IPS-NIHi11 (cell line): ENCODE measurements around the gene THSD4.

ENCODE experiments used
- DNase-seq: peaks from one replicate; pipeline ENCODE4 v3.0.0; 2012; ENCODE audit warnings: mixed read lengths, low spot score

The THSD4 gene

DNA sequence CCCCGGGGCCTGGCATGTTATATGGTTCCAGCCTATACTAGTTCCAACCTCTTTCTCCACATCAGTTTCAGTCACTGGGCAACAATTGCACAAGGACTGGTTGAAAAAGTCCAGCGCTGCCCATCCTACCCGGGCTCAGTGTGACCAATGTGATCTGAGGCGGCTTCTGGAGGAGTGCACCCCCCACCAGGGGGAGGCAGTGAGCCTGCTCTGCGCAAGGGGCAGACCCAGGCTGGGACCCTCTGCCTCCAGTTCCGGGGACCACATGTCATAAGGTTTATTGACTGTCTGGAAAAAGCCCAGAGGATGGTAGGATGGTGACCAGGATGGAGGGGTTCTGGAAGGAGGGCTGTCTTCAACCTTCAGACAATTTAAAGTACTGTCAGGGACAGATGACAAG, 669.4 kb downstream of the THSD4 start:
- DNase-seq = peak; percentile 70

GRCh38 chr15:71785996-71786395, 670.7 kb downstream of the THSD4 start:
- DNase-seq = no peak

DNA sequence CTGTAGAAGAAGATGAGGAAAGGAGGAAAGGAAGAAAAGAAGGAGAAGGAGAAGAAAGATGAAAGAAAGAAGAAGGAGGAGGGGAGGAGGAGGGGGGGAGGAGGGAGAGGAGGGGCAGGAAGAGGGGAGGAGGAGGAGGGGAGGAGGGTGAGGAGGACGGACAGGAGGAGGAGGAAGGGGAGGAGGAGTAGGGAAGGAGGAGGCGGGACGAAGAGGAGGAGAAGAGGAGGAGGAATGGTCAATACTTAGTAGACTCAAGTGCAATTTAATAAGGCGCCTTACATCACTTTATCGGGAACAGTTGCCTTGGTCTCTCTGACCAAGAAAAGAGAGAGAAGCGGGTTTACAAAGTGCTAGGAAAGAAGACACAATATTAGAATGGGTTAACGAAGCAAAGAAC, 671.4 kb downstream of the THSD4 start:
- no peak for DNase-seq

GRCh38 chr15:71788646-71789579, 673.6 kb downstream of the THSD4 start:
- DNase-seq = no peak

GRCh38 chr15:71789616-71790015, 674.3 kb downstream of the THSD4 start:
- DNase-seq = no peak

DNA sequence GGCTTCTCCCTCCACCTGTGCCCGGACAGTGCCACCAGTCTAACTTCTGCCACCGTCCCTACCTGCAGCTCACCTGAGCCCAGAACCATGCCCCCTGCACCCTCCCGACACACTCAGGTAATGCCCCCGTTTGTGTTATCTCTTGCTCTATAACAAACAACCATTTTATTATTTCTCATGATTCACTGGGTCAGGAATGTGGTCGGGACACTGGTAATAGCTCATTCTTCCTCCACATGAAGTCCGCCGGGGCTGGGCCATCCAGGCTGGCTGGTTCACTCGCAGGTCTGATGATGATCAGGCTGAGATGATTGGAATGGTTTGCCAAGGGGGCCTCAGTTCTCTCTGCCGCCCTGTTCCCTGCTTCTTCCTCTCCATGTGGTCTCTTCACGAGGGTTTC, 674.8 kb downstream of the THSD4 start:
- no peak for DNase-seq

GRCh38 chr15:71791975-71792374, 676.7 kb downstream of the THSD4 start:
- DNase-seq = no peak

- peak; percentile 54 for DNase-seq
These were observed 677.2 kb downstream of the THSD4 start for GRCh38 chr15:71792521-71792920.

GRCh38 chr15:71798641-71799040, 683.4 kb downstream of the THSD4 start:
- DNase-seq = no peak

DNA sequence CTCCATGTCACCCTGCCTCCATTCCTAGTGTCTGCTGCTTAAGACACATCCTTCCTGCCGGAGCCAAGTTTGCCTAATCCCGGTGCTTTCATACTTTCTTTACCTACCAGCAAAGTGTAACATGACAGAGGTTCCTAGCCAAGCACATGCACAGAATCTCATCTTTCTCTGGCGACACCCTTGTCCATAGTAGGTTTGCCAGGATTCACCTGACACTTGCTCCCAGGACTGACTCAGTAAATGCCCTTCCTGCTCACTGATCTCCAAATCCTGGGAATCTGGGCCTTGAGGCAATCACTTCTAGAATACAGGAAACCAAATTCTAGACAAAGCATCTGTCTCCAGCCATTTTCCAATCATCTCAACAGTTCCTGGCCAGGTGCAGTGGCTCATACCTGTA, 684.9 kb downstream of the THSD4 start:
- DNase-seq = no peak

DNA sequence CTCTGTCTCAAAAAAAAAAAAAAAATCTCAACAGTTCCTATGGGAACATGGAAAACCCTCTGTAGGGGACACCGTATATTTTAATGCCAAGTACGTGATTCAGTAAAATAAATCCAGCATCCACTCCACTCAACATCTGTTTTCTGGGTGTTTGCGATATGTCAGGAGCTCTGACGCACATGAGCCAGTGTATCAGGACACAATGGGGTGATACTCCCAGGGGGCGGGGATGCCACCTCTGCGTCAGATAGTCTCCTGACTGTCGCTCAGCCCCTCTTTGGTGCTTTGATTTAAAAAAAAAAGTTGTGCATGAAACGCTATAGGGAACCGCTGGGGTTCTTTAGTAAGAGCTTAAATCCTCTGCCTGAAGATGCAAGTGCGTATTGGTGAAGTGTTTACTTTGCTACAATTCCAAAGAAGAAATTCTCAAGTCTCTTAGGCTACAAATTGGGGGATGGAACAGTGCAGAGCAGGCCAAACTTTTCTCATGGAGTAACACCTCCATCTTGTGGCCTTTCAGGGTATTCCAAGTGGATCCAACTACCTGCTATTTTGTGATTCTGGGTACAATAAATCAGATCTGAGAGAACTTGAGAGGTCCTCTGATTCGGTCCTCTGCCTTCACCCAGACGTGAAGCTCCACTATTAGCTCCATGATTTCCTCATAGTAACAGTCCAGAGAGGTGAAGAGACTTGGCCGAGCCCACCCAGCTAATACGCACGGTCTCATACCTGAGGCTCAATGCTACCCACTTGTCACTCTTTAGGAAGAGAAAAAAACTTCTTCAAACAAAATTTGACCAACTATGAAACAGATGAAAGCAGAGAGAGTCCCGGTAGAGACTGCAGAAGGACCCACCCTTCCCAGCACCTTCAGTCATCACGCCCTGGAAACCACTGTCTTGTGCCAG, 685.8 kb downstream of the THSD4 start:
- DNase-seq = peak; percentile 66

DNA sequence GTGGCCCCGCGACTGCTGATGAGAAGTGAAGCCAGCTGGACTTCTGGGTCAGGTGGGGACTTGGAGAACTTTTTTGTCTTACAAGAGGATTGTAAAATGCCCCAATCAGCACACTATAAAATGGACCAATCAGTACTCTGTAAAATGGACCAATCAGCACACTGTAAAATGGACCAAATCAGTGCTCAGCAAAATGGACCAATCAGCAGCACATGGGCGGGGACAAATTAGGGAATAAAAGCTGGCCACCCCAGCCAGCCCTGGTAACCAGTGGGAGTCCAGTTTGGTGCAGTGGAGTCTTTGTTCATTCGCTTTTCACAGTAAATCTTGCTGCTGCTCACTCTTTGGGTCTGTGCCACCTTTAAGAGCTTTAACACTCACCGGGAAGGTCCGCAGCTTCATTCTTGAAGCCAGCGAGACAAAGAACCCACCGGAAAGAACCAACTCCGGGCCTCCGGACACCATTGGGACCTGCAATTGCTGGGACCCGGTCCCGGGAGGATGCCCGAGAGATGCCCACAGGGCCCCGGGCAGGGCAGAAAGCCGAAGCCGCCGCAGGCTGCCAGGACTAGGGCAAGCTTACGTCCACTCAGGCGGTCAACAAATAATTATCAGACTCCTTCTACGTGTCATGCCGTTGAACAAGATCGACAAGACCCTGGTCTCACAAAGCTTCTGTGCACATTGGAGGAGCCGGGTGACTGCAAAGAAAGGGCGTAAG, 686.8 kb downstream of the THSD4 start:
- no peak for DNase-seq

DNA sequence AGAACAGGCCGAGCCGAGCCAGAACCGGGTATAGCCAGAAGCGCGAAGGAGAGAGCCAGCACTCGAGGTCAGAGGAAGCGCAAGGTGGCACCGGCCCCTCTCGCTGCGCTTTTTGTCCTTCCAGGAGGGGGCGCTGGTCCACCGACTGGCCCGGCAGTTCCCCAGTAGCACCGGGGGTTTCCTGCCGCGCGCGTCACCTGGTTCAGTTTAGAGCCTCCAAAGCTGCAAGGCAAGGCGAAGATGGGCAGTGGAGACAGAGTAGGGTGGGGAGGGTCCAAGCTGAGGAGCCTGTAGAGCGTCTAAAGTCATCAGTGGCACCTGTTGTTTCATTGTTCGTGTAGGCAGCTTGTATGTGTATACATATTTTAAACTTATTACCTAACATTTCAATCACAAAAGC, 687.5 kb downstream of the THSD4 start:
- DNase-seq = peak; percentile 62

DNA sequence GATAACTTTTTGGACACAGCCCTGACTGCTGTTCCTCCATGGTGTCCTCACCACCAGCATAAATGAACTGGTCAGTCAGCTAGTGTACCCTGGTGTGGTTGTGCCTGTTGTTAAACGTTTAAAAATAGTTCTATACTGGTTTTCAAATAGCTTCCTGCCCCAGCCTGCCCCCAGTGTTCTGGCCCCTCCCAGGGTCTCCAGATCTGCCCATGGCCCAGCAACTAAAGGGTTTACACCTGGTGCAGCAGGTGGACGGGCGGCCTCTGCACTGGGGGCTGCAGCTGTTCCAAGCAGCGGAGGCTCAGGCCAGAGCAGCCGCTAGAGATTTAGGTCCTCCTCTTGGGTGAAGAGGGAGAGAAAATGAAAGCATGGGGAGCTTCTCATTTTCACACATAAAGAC, 689.0 kb downstream of the THSD4 start:
- no peak for DNase-seq

DNA sequence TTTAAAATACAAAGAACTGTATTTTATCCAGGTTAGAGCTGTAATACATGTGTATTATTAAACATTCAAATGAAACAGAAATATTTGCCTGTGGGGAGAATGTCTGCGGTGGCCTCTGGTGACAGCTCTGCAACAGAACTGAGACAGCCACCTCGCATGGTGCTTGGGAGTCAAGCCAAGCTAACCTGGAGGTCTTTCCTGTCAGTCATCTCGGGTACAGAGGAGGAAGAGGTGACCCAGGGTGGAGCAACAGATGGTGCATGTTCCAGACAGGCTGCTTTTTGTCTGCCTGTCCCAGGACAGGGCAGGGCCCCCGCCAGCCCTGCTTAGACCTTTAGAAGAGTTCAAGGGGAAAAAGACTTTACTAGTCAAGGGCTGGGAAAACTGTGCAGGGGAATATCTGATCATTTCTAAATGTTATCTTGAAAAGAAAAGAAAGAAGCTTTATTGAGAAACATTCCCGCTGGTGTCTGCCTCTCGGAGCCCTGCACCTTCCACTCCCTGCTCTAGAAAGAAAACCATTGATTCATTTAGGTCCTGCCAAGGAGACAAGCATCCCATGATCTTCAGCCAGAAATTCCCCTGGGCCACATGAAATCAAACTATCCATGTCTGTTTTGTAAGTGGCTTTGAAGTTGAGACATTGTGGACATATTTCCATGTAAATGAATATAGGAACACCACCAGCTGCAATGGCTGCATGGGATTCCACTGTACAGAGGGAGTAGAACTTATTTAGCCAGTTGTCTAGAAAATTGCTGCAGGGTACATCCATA, 689.6 kb downstream of the THSD4 start:
- DNase-seq = no peak

- no peak for DNase-seq
These were observed 691.2 kb downstream of the THSD4 start for GRCh38 chr15:71806452-71806931.

- peak; percentile 50 for DNase-seq
These were observed 691.9 kb downstream of the THSD4 start for GRCh38 chr15:71807125-71807629.

DNA sequence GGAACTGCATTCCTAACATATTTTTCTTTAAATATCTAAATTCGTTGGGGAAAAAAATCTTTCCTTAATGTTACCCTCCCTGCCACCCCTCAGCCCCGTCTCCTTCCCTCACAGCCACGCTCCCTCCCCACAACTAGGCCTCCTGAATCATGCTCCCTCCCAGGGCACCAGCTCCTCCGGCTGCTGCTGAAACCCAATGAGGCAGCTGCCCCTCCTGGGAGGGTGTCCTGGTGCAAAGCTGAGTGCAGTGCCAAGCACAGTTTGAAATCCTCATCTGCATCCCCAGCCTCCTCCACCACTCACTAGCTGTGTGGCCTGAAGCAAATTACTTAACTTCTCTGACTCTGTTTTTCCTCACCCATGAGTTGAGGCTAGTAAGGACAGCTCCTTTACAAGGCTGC, 692.4 kb downstream of the THSD4 start:
- DNase-seq = no peak

- no peak for DNase-seq
These were observed 693.2 kb downstream of the THSD4 start for GRCh38 chr15:71808311-71809020.

DNA sequence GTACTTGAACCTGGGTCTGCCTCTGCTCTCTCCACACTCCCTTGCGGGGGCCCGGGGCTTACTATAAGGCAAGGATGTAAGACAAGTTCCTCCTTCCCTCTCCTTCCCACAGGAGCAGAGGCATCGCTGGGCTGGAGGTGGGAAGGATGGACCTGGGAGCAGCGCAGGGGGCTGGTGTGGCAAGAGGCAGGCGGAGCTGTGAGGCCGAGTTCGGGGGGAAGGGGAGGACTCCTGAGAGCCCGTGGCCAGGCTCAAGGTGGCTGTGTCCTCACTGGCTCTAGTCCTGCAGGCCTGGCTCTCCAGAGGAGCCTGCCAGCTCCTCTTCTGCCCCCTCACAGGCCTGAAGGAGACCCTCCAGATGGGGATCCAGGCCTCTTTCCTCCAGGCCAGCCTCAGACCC, 694.1 kb downstream of the THSD4 start:
- no peak for DNase-seq
